ENCODE results near the gene JMY. TPM values are rescaled to one million over a fixed set of nuclear protein-coding genes. Genes with fewer than 3 reads are reported as not detected.
A peak's percentile ranks its signal among the peaks of the same experiment; 100 is the strongest.

The JMY gene
- total RNA-seq (9.3 and 11.7 TPM in 2 replicates), polyA plus RNA-seq (2.0 and 3.3 TPM in 2 replicates)

- TF ChIP-seq CTCF (IDR thresholded peaks at IDR 0.05; ENCODE audit: poor library complexity) (no peak), EZH2 (IDR thresholded peaks at IDR 0.05; ENCODE audit: borderline replicate concordance) (no peak), EZH2phosphoT487 (IDR thresholded peaks at IDR 0.05; ENCODE audit: low read depth, severe bottlenecking, unreplicated experiment) (no peak)
- Histone ChIP-seq H3K4me1 (ENCODE audit: insufficient read depth) (peaks cover 6% of the 10 kb centered on the region), H3K9me3 (ENCODE audit: low read depth) (no peaks in the 10 kb centered on the region), H3K36me3 (replicated peaks; ENCODE audit: insufficient read depth, low read depth) (no peaks in the 10 kb centered on the region), H4K20me1 (ENCODE audit: insufficient read depth, poor library complexity, severe bottlenecking) (peaks cover 28% of the 10 kb centered on the region), H3K4me3 (peak within 1 kb of the TSS; percentile 95), H3K4me2 (peak within 1 kb of the TSS; percentile 97), H3K27ac (peak within 1 kb of the TSS; percentile 87), H3K79me2 (peaks cover 39% of the 10 kb centered on the region), H2AFZ (peak within 1 kb of the TSS; percentile 94), H3K9me2 (replicated peaks; ENCODE audit: insufficient read depth) (no peaks in the 10 kb centered on the region), H3K27me3 (no peaks in the 10 kb centered on the region)
- 1% methylated on average over 77 of the region's 83 CpGs for WGBS (ENCODE audit: low lambda C conversion rate, missing lambda C conversion rate)
- DNase-seq (ENCODE audit: low spot score) = peak; percentile 95
Measured at GRCh38 chr5:79235634-79236361, at the start of gene JMY. Gene JMY, plus strand, starts transcription at chr5:79236131. Its CDS starts 520 bp downstream, at chr5:79236651.

- Histone ChIP-seq H3K9me3 (ENCODE audit: low read depth) (no peaks in the 10 kb centered on the region), H3K27ac (no peak overlapping the region), H3K4me2 (no peak overlapping the region), H3K4me1 (ENCODE audit: insufficient read depth) (no peaks in the 10 kb centered on the region), H3K36me3 (replicated peaks; ENCODE audit: insufficient read depth, low read depth) (no peaks in the 10 kb centered on the region), H4K20me1 (ENCODE audit: insufficient read depth, poor library complexity, severe bottlenecking) (no peaks in the 10 kb centered on the region), H3K9me2 (replicated peaks; ENCODE audit: insufficient read depth) (no peaks in the 10 kb centered on the region), H3K79me2 (no peaks in the 10 kb centered on the region), H3K4me3 (no peak overlapping the region), H2AFZ (no peak overlapping the region), H3K27me3 (no peaks in the 10 kb centered on the region)
- TF ChIP-seq CTCF (IDR thresholded peaks at IDR 0.05; ENCODE audit: poor library complexity) (no peak), EZH2 (IDR thresholded peaks at IDR 0.05; ENCODE audit: borderline replicate concordance) (no peak), EZH2phosphoT487 (IDR thresholded peaks at IDR 0.05; ENCODE audit: low read depth, severe bottlenecking, unreplicated experiment) (no peak)
- WGBS (ENCODE audit: low lambda C conversion rate, missing lambda C conversion rate) = 79% methylated on average over 1 of the region's 1 CpG
- no peak for DNase-seq (ENCODE audit: low spot score)
Measured at GRCh38 chr5:79186455-79186854, 49.5 kb upstream of the JMY start.

- H3K4me2 ChIP-seq = no peak overlapping the region
- TF ChIP-seq EZH2phosphoT487 (IDR thresholded peaks at IDR 0.05; ENCODE audit: low read depth, severe bottlenecking, unreplicated experiment) = no peak
- TF ChIP-seq EZH2 (IDR thresholded peaks at IDR 0.05; ENCODE audit: borderline replicate concordance) = no peak
- no peak for TF ChIP-seq CTCF (IDR thresholded peaks at IDR 0.05; ENCODE audit: poor library complexity)
- DNase-seq (ENCODE audit: low spot score) = no peak
- no peaks in the 10 kb centered on the region for H3K4me1 ChIP-seq (ENCODE audit: insufficient read depth)
- no peaks in the 10 kb centered on the region for H3K79me2 ChIP-seq
- H4K20me1 ChIP-seq (ENCODE audit: insufficient read depth, poor library complexity, severe bottlenecking) = no peaks in the 10 kb centered on the region
- H2AFZ ChIP-seq = no peak overlapping the region
- no peaks in the 10 kb centered on the region for H3K27me3 ChIP-seq
- H3K27ac ChIP-seq = no peak overlapping the region
- H3K4me3 ChIP-seq = no peak overlapping the region
- no peaks in the 10 kb centered on the region for H3K9me3 ChIP-seq (ENCODE audit: low read depth)
- no peaks in the 10 kb centered on the region for H3K36me3 ChIP-seq (replicated peaks; ENCODE audit: insufficient read depth, low read depth)
- 71% methylated on average over 8 of the region's 8 CpGs for WGBS (ENCODE audit: low lambda C conversion rate, missing lambda C conversion rate)
- H3K9me2 ChIP-seq (replicated peaks; ENCODE audit: insufficient read depth) = no peaks in the 10 kb centered on the region
Measured at GRCh38 chr5:79189439-79190234, 46.3 kb upstream of the JMY start.
